ENCODE measurements around the gene KCNQ4. TPM values are rescaled to one million over a fixed set of nuclear protein-coding genes. Genes with fewer than 3 reads are reported as not detected.

The KCNQ4 gene
- total and polyA plus RNA-seq, 2 of the 4 experiments (the other 2 are of a cell fraction) = 0.07 TPM; not detected in 1

DNA sequence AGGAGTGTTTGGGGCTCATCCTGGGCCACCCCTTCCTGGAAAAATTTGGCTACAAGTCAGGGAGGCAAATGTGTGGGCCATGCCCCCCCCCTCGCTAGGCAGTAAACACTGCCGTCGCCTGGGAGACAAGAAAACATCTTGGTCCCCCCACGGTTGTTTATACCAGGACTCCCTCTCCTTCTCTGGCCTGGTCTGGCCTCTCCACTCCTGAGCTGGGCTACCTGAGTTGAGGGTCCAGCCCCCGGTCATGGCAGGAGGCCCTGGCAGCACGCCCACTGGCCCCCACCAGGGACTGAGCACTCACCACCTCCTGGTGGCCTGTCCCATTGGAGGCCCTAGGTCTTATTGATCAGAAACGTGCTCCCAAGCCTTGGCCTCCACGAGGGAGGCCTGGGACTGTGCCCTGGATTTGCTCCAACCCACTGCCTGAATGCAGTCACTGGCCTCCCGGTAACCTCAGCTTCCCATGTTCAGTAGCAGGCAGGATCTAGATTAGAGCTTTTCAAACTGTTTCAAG, 15.8 kb downstream of the KCNQ4 start (continued):
- TF ChIP-seq, protein P1, sequence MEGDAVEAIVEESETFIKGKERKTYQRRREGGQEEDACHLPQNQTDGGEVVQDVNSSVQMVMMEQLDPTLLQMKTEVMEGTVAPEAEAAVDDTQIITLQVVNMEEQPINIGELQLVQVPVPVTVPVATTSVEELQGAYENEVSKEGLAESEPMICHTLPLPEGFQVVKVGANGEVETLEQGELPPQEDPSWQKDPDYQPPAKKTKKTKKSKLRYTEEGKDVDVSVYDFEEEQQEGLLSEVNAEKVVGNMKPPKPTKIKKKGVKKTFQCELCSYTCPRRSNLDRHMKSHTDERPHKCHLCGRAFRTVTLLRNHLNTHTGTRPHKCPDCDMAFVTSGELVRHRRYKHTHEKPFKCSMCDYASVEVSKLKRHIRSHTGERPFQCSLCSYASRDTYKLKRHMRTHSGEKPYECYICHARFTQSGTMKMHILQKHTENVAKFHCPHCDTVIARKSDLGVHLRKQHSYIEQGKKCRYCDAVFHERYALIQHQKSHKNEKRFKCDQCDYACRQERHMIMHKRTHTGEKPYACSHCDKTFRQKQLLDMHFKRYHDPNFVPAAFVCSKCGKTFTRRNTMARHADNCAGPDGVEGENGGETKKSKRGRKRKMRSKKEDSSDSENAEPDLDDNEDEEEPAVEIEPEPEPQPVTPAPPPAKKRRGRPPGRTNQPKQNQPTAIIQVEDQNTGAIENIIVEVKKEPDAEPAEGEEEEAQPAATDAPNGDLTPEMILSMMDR (conservative IDR thresholded peaks at IDR 0.05; ENCODE audit: low read depth, low read length) = no peak
- TF ChIP-seq CEBPB (IDR thresholded peaks at IDR 0.05; ENCODE audit: low read depth, low read length) (no peak), POLR2A (IDR thresholded peaks at IDR 0.05; ENCODE audit: low read depth, low read length) (no peak)

DNA sequence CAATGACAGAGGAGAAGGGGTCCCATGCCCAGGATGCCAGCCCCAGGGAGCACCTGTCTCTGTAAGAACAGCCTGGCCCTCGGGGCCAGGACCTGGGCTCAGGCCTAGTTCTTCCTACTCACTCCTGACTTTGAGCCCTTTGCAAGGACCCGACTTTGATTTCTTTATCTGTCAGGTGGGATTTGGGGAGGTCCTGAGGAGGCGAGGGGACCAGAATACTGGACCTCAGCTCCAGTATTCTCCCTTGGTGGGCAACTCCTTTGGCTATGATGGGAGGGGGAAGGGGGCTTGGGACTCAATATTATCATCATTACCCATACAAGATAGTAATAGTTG, 18.1 kb downstream of the KCNQ4 start:
- BruUV-seq (replicated peaks) = no TSS peak
- POLR2A ChIA-PET (ENCODE audit: unreplicated experiment) = no interaction called here
- TF ChIP-seq RAD21 (IDR thresholded peaks at IDR 0.05; ENCODE audit: low read length) (no peak), POLR2A (IDR thresholded peaks at IDR 0.05; ENCODE audit: low read depth, low read length) (no peak), MXI1 (IDR thresholded peaks at IDR 0.05; ENCODE audit: borderline replicate concordance, low read depth, low read length) (no peak), CHD1 (IDR thresholded peaks at IDR 0.05; ENCODE audit: low read depth, low read length) (no peak), RCOR1 (IDR thresholded peaks at IDR 0.05; ENCODE audit: insufficient replicate concordance, low read length) (no peak), NFE2L2 (IDR thresholded peaks at IDR 0.05; ENCODE audit: low read depth, low read length) (no peak), RFX5 (IDR thresholded peaks at IDR 0.05; ENCODE audit: low read depth, low read length) (no peak), CEBPB (IDR thresholded peaks at IDR 0.05; ENCODE audit: low read depth, low read length) (no peak), BHLHE40 (IDR thresholded peaks at IDR 0.05; ENCODE audit: low read depth, low read length) (no peak), SMC3 (IDR thresholded peaks at IDR 0.05; ENCODE audit: low read depth, low read length) (no peak), MAFK (IDR thresholded peaks at IDR 0.05; ENCODE audit: low read depth, low read length) (no peak)
- TF ChIP-seq, protein P2, sequence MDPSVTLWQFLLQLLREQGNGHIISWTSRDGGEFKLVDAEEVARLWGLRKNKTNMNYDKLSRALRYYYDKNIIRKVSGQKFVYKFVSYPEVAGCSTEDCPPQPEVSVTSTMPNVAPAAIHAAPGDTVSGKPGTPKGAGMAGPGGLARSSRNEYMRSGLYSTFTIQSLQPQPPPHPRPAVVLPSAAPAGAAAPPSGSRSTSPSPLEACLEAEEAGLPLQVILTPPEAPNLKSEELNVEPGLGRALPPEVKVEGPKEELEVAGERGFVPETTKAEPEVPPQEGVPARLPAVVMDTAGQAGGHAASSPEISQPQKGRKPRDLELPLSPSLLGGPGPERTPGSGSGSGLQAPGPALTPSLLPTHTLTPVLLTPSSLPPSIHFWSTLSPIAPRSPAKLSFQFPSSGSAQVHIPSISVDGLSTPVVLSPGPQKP (IDR thresholded peaks at IDR 0.05; ENCODE audit: borderline replicate concordance, low read depth, low read length) = no peak
- TF ChIP-seq, protein P3, sequence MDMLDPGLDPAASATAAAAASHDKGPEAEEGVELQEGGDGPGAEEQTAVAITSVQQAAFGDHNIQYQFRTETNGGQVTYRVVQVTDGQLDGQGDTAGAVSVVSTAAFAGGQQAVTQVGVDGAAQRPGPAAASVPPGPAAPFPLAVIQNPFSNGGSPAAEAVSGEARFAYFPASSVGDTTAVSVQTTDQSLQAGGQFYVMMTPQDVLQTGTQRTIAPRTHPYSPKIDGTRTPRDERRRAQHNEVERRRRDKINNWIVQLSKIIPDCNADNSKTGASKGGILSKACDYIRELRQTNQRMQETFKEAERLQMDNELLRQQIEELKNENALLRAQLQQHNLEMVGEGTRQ (IDR thresholded peaks at IDR 0.05; ENCODE audit: low read depth, low read length) = no peak

More for the DNA sequence above, 18.1 kb downstream of the KCNQ4 start:
- dilution Hi-C loops (cut with HindIII; ENCODE audit: low sequenced_read_pairs, unreplicated experiment) (no loop called here), in situ Hi-C loops (cut with MboI; ENCODE audit: low sequenced_read_pairs) (no loop called here), intact Hi-C loops (cut with micrococcal nuclease) (no loop called here)
- Histone ChIP-seq H2BK120ac (ENCODE audit: low read depth, low read length) (no peak overlapping the region), H2AK9ac (replicated peaks; ENCODE audit: low read depth, low read length, poor library complexity) (no peak overlapping the region), H3K36me3 (ENCODE audit: control insufficient read depth, insufficient read depth, low read length) (no peaks in the 10 kb centered on the region), H3K4me2 (ENCODE audit: low read depth, low read length) (peak overlapping the region; percentile 98), H3K56ac (ENCODE audit: extremely low read depth, insufficient read depth, low read length) (no peak overlapping the region), H3K18ac (ENCODE audit: low read depth, low read length) (no peak overlapping the region), H2BK15ac (ENCODE audit: low read depth, low read length) (no peak overlapping the region), H4K8ac (ENCODE audit: low read depth in 2 of 2, low read length in 2 of 2) (peak overlapping the region in 1 of 2 experiments; percentile 13; a peak in 1 of 4 replicates), H2BK5ac (ENCODE audit: low read depth, low read length, poor library complexity, severe bottlenecking) (no peak overlapping the region), H2AK5ac (ENCODE audit: low read depth, low read length) (no peak overlapping the region), H3K9ac (ENCODE audit: low read depth, low read length) (no peak overlapping the region), H2BK20ac (ENCODE audit: low read depth, low read length) (no peak overlapping the region), H3K79me1 (ENCODE audit: low read depth in 1 of 2, low read length in 2 of 2) (no peaks in the 10 kb centered on the region), H3K4ac (ENCODE audit: low read depth, low read length) (no peak overlapping the region), H3K27ac (ENCODE audit: insufficient read depth, low read length) (no peak overlapping the region), H4K91ac (ENCODE audit: insufficient read depth, low read depth, low read length) (no peak overlapping the region), H3K27me3 (ENCODE audit: control insufficient read depth, insufficient read depth, low read length) (peaks cover 26% of the 10 kb centered on the region), H3K14ac (replicated peaks; ENCODE audit: low read depth, low read length) (no peak overlapping the region), H3K9me1 (ENCODE audit: insufficient read depth, low read length) (no peaks in the 10 kb centered on the region; the same call in 1 of the 2 replicates), H3K23ac (ENCODE audit: low read depth, low read length) (0 out of 2 replicates have a peak overlapping the region, but pooled peaks have one; percentile 1), H4K5ac (ENCODE audit: low read depth, low read length) (no peak overlapping the region), H2AFZ (replicated peaks; ENCODE audit: low read length, poor library complexity) (peak overlapping the region; percentile 95), H3K4me3 (ENCODE audit: insufficient read depth, low read depth, low read length) (peak overlapping the region; percentile 63; the same call in 1 of the 2 replicates), H3K9me3 (ENCODE audit: control insufficient read depth, insufficient read depth, low read length) (no peaks in the 10 kb centered on the region), H4K20me1 (ENCODE audit: insufficient read depth, low read length) (no peaks in the 10 kb centered on the region), H3K4me1 (ENCODE audit: control insufficient read depth, insufficient read depth, low read length) (peaks cover 8% of the 10 kb centered on the region)
- no peak for ATAC-seq (ENCODE audit: low read depth)
- no peak for DNase-seq
- no CpG with 5 or more reads among the region's 3 CpGs for WGBS, 2 experiments (ENCODE audit: extremely low coverage in 2 of 2, insufficient read length in 1 of 2)
- CTCF ChIA-PET = no interaction called here

Data from IMR-90 (cell line).